Measurements from ENCODE around the gene TRAPPC3.

Gene TRAPPC3

DNA sequence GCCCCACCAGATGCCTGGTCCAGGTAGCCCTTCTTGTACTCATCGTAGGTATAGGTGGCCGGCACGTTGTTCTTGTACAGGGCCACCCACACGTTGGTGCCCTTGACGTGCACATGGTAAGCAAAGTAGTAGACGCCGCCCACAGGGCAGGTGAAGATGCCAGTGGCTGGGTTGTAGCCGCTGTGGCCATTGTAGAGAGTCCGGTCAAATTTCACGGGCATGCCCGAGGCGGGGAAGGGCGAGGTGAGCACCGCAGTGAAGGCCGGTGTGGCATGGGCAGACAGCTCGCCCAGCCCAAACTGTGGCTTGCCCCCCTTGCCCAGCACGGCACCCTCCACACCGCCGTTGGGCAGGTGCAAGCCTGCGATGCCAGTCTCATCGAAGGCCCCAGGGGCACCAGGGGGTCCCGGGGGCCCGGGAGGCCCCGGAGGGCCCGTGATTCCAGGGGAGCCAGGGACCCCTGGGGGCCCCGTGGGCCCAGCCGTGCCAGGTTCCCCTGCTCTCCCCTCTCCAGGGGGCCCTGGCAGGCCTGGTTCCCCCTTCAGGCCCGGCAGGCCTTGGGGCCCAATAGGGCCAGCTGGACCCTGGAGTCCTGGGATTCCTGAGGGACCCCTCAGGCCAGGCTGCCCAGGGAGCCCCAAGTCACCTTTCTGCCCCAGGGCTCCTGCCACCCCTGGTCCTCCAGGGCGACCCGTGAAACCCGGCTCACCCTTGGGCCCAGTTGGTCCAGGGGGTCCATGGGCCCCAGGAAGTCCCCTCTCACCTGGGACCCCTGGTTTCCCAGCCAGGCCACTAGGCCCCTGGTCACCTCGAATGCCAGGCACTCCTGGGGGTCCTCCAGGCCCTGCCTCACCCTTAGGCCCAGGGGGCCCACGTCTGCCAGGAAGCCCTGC is 51.3 kb downstream of the TRAPPC3 start:
- Histone ChIP-seq H4K20me1 (ENCODE audit: insufficient read depth, low read length) (peaks cover 11% of the 10 kb centered on the region), H3K27ac (ENCODE audit: low read length) (no peak overlapping the region), H3K9ac (ENCODE audit: low read depth, low read length) (no peak overlapping the region), H3K4me1 (ENCODE audit: insufficient read depth, low read length) (peaks cover 5% of the 10 kb centered on the region; the same call in 1 of the 2 replicates), H3K4me2 (ENCODE audit: insufficient read depth, low read length) (no peak overlapping the region), H3K4me3 (ENCODE audit: low read depth in 1 of 2, low read length in 2 of 2) (no peak overlapping the region), H3K27me3 (ENCODE audit: insufficient read depth, low read length, poor library complexity) (no peaks in the 10 kb centered on the region), H2AFZ (ENCODE audit: low read depth, low read length) (no peak overlapping the region), H3K9me3 (ENCODE audit: insufficient read depth, low read length, severe bottlenecking) (no peaks in the 10 kb centered on the region), H3K36me3 (ENCODE audit: insufficient read depth, low read length) (peaks cover 26% of the 10 kb centered on the region), H3K79me2 (ENCODE audit: insufficient read depth, low read length) (0 out of 2 replicates have a peak, but pooled peaks cover 2% of the 10 kb centered on the region)
- TF ChIP-seq CTCF (IDR thresholded peaks at IDR 0.05; ENCODE audit: borderline replicate concordance, extremely low read depth, low read length, poor library complexity, severe bottlenecking) (no peak), EZH2 (IDR thresholded peaks at IDR 0.05; ENCODE audit: borderline replicate concordance, low read depth, low read length, severe bottlenecking) (no peak)
- DNase-seq (no peak), ATAC-seq (ENCODE audit: insufficient read depth, low read depth) (no peak)

DNA sequence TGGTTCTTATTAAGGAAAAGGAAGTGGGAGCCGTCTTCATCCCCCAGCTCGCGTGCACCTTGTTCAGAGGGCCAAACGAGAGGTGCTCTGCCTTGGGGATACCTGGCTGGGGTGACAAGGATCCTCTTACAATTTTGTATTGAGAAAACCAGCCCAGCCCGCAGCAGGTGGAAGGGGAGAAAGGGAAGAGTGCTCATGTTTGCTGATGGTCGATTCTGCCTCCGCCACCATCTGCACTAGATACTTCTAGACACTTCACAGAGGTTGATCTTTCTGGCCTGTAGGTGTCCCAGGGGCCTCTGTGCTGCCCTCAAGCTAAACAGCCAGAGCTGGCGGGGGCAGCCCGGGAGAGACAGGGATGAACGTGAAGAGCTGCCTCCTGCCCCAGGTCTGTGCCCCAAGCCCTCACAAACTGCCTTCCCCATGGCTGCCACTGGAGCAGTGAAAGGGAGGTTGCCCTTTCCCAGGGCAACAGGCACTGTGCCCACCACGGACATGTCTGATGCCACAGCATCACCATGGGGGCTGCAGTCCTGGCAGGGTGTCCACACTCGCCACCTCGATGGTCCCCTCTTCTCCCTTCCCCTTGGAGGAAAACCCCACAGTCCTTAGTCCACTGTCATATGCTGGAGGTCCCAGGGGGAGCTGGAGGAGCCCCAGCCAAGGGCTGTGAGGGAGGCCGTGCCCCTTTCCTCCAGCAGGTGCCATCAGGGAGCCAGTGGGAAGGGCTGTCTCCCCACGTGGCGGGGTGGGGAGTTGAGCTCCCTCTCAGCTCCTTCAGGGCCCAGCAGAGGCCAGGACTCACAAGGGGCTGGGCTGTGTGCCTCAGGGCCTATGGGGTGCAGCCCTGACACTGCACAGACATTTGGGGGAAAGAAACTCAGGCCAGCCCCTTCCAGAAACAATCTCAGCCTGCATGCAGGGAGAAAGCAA is 52.5 kb downstream of the TRAPPC3 start:
- Histone ChIP-seq H3K4me3 (ENCODE audit: low read depth in 1 of 2, low read length in 2 of 2) (no peak overlapping the region), H3K27me3 (ENCODE audit: insufficient read depth, low read length, poor library complexity) (no peaks in the 10 kb centered on the region), H3K9me3 (ENCODE audit: insufficient read depth, low read length, severe bottlenecking) (no peaks in the 10 kb centered on the region), H3K4me2 (ENCODE audit: insufficient read depth, low read length) (no peak overlapping the region), H3K36me3 (ENCODE audit: insufficient read depth, low read length) (peaks cover 38% of the 10 kb centered on the region), H2AFZ (ENCODE audit: low read depth, low read length) (no peak overlapping the region), H3K79me2 (ENCODE audit: insufficient read depth, low read length) (peaks cover 9% of the 10 kb centered on the region), H3K9ac (ENCODE audit: low read depth, low read length) (no peak overlapping the region), H4K20me1 (ENCODE audit: insufficient read depth, low read length) (peaks cover 18% of the 10 kb centered on the region), H3K27ac (ENCODE audit: low read length) (no peak overlapping the region), H3K4me1 (ENCODE audit: insufficient read depth, low read length) (peaks cover 10% of the 10 kb centered on the region; the same call in 1 of the 2 replicates)
- ATAC-seq (ENCODE audit: insufficient read depth, low read depth) (peak; percentile 53; the same call in 2 of the 3 replicates), DNase-seq (peak; percentile 35)
- TF ChIP-seq CTCF (IDR thresholded peaks at IDR 0.05; ENCODE audit: borderline replicate concordance, extremely low read depth, low read length, poor library complexity, severe bottlenecking) (peak; percentile 48), EZH2 (IDR thresholded peaks at IDR 0.05; ENCODE audit: borderline replicate concordance, low read depth, low read length, severe bottlenecking) (no peak)

DNA sequence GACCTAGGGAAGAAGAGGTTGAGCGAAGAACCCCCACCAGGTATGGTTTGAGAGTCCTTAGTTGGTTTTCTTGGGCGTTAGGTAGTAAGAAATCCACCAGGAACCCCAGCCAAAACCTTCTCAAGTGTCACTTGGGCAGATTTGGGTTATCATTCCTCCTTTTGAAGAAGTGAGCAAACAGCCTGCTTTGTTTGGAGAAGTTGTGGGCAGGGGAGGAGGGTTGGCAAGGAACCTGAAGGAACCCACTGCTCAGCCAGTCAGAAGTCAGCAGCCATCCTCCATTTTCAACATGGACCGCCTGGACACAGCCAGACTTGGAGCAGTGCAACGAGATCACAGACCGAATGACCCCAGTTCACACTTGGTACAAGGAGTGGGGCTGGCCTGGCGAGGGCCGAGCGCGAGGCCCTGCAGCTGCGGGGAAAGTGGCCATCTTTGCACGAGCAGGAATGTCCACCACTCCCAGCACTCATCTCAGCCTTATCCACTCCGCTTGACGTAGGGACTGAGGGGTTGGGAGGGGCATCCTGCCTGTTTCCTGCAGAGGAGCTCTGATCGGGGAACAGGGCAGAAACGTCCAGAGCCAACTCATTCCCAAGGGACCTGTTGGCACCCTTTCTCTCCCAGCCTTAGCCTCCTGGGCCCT is 53.4 kb downstream of the TRAPPC3 start:
- Histone ChIP-seq H3K4me3 (ENCODE audit: low read depth in 1 of 2, low read length in 2 of 2) (no peak overlapping the region), H3K4me2 (ENCODE audit: insufficient read depth, low read length) (no peak overlapping the region), H4K20me1 (ENCODE audit: insufficient read depth, low read length) (peaks cover 24% of the 10 kb centered on the region), H3K79me2 (ENCODE audit: insufficient read depth, low read length) (peaks cover 18% of the 10 kb centered on the region), H3K9ac (ENCODE audit: low read depth, low read length) (no peak overlapping the region), H3K27ac (ENCODE audit: low read length) (no peak overlapping the region), H2AFZ (ENCODE audit: low read depth, low read length) (no peak overlapping the region), H3K4me1 (ENCODE audit: insufficient read depth, low read length) (peaks cover 17% of the 10 kb centered on the region), H3K27me3 (ENCODE audit: insufficient read depth, low read length, poor library complexity) (no peaks in the 10 kb centered on the region), H3K36me3 (ENCODE audit: insufficient read depth, low read length) (peaks cover 47% of the 10 kb centered on the region), H3K9me3 (ENCODE audit: insufficient read depth, low read length, severe bottlenecking) (no peaks in the 10 kb centered on the region)
- ATAC-seq (ENCODE audit: insufficient read depth, low read depth) = no peak
- no peak for DNase-seq
- no peak for TF ChIP-seq CTCF (IDR thresholded peaks at IDR 0.05; ENCODE audit: borderline replicate concordance, extremely low read depth, low read length, poor library complexity, severe bottlenecking)
- TF ChIP-seq EZH2 (IDR thresholded peaks at IDR 0.05; ENCODE audit: borderline replicate concordance, low read depth, low read length, severe bottlenecking) = no peak
